HG03196 (cell line): ENCODE results near the gene ELFN2.
"Not testable (repeated sequence)": the region's sequence is repeated elsewhere in the genome, so short reads cannot be mapped to it uniquely, and the experiment has no call there.

Experiments
- ATAC-seq: cut with Tn5 transposase; IDR thresholded peaks from one replicate; pipeline ENCODE4 v1.9.1; 2021; ENCODE audit not compliant: unreplicated experiment

ELFN2 gene

GRCh38 chr22:37412495-37413250, 14.6 kb downstream of the ELFN2 start:
- no peak for ATAC-seq

- no peak for ATAC-seq
These were observed 15.6 kb downstream of the ELFN2 start for GRCh38 chr22:37411655-37412054.

GRCh38 chr22:37410174-37411055, 16.9 kb downstream of the ELFN2 start:
- ATAC-seq = no peak

GRCh38 chr22:37409459-37410050, 17.7 kb downstream of the ELFN2 start:
- no peak for ATAC-seq

- no peak for ATAC-seq
These were observed 18.2 kb downstream of the ELFN2 start for GRCh38 chr22:37409031-37409430.

GRCh38 chr22:37407856-37408255, 19.4 kb downstream of the ELFN2 start:
- ATAC-seq = no peak

- no peak for ATAC-seq
These were observed 20.6 kb downstream of the ELFN2 start for GRCh38 chr22:37406441-37407235.

GRCh38 chr22:37404091-37404490, 23.2 kb downstream of the ELFN2 start:
- no peak for ATAC-seq

- ATAC-seq = no peak
These were observed 23.9 kb downstream of the ELFN2 start for GRCh38 chr22:37403267-37403960.

GRCh38 chr22:37402184-37402506, 25.1 kb downstream of the ELFN2 start:
- ATAC-seq = no peak

GRCh38 chr22:37401401-37402183, 25.7 kb downstream of the ELFN2 start:
- ATAC-seq = no peak

GRCh38 chr22:37400719-37401118, 26.6 kb downstream of the ELFN2 start:
- no peak for ATAC-seq

- ATAC-seq = not testable (repeated sequence)
These were observed 27.8 kb downstream of the ELFN2 start for GRCh38 chr22:37399457-37399856.

- ATAC-seq = no peak
These were observed 30.1 kb downstream of the ELFN2 start for GRCh38 chr22:37397226-37397625.

- ATAC-seq = no peak
These were observed 30.7 kb downstream of the ELFN2 start for GRCh38 chr22:37396488-37397084.

GRCh38 chr22:37394341-37394740, 32.9 kb downstream of the ELFN2 start:
- ATAC-seq = no peak

GRCh38 chr22:37393746-37394145, 33.5 kb downstream of the ELFN2 start:
- ATAC-seq = no peak

- ATAC-seq = no peak
These were observed 34.5 kb downstream of the ELFN2 start for GRCh38 chr22:37392721-37393328.

- ATAC-seq = no peak
These were observed 35.6 kb downstream of the ELFN2 start for GRCh38 chr22:37391702-37392101.
